ENCODE data around the gene XIRP1.
A peak's percentile ranks its signal among the peaks of the same experiment; 100 is the strongest.
"Not testable (repeated sequence)": the region's sequence is repeated elsewhere in the genome, so short reads cannot be mapped to it uniquely, and the experiment has no call there.

Gene XIRP1

DNA sequence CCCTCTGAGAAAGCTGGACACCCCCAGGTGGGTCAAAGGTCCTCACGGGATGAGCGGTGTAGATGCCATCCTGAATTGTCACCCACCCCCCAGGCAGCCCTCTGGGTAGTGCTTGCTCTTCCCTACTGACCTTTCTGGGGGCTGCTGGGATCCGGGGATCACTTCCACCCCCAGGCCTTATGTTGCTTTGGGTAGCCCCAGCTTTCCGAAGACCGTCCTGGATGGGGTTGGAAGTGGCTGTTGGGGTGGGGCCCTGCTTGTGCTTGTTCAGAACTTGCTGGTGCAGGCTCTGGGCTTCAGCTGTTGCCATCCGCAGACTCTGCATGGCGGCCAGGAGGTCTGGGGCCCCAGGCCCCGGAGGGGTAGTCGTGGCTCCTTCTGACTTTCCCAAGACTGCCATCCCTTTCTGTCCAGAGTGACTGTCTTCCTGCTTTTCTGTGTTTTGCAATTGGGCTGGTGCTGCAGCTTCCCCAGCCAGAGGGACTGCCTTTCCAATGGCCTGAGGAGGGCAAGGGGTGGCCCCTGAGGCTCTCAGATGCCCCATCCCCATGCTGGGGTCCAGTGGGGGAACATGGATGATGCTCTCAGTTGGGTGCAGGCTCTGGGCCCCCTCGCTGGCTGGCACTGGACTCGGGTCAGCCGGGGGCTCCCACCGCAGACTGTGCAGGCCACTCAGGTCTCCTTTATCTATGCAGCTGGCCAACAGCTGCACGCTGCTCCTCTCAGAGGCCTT lies 6.3 kb downstream of the XIRP1 start:
- no peak for DNase-seq

- no peak for DNase-seq
Measured at GRCh38 chr3:39185326-39185958, 7.0 kb downstream of the XIRP1 start.

DNA sequence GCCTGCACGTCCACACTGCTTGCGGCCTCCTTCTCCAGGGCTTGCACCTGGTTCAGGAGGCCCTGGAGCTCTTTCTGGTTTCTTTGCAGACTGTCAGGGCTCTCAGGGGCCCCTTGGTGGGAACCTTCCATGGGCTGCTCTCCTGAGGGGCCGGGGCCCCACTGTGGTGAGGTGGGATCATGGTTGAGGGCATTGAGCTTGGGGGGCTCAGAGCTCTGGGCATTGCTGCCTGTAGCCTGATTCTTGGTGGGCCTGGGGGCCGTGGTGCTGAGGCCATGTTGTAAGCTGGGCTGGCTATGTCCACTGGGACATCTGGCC lies 7.5 kb downstream of the XIRP1 start:
- DNase-seq = no peak

- DNase-seq = no peak
Measured at GRCh38 chr3:39184081-39184967, 8.1 kb downstream of the XIRP1 start.

- DNase-seq = no peak
Measured at GRCh38 chr3:39183211-39184080, 8.9 kb downstream of the XIRP1 start.

DNA sequence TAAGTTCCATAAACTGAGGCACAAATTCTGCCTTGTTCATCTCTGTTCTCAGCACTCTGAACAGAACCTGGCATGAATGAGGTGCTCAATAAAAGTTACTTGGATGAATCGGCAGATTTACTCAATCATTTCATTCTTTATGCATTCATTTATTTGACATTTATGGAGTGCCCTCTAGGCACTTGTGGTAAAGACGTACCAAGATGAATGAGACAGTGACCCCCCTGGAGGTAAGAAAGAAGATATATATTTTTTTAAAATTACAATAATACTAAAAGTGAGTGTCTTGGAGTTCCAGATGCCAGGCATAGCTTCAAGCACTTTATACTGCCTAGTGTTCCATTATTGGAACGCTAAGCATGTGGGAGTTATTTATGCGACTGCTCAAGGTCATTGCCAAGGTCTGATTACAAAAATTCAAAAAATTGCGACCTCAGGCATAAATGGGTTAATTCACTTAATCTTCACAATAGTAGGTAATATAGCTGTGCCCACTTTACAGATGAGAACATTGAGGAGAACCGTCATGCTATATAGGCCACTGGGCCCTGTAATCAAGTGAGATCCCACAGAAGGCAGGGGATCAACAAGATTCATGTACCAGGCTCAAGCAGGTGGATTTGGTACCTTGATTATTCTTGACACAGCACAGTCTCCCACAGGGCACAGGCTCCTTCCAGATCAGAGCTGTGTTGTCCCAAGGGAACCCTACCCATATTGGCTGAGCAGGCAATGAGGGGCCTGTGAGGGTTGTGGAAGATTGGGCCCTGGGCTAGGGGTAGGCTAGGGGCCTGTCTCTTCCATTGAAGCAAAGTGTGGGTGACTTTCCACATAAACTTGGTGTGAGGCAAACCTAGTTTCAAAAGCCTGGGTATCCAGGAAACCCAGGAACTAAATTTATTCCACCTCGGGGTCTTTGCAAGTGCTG lies 10.7 kb downstream of the XIRP1 start:
- no peak for DNase-seq

- DNase-seq = peak; percentile 87 to 88
Measured at GRCh38 chr3:39180546-39181346, 11.6 kb downstream of the XIRP1 start.

DNA sequence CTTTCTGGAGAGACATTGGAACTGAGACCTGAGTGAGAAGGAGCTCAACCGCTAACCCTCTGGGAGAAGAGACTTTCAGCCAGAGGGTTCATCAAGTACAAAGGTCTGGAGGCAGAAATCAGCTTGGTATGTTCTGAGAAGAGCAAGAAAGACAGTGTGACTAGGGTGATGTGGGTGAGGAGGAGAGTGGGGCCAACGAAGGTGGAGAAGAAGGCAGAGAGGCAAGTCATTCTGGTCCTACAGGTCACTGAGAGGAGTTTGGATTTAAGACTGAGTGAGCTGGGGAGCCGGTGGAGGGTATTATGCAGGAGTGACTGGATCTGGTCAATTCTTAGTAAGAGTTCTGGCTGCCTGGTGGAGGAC lies 12.2 kb downstream of the XIRP1 start:
- peak in 1 of 2 experiments; percentile 41 for DNase-seq

DNA sequence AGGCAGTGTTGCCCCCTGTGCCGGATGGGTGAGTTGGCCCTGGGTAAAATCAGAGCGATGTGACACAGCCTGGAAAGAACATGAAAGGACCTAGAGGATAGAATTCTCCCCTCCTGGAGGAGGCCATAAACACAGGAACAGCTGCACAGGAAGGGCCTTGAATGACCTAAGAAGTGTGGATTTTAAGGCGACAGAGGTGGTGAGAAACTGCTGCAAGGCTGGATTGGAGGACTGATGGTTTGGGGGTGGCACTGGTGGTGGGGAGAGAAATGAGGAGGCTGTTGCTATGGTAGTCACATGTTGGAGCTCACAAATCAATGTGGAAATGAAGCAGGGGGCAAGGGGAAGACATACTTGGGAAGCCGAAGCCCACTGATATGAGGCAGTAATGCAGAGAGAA lies 13.8 kb downstream of the XIRP1 start:
- DNase-seq = no peak

GRCh38 chr3:39177708-39178332 lies 14.6 kb downstream of the XIRP1 start:
- peak; percentile 78 to 83 for DNase-seq

DNA sequence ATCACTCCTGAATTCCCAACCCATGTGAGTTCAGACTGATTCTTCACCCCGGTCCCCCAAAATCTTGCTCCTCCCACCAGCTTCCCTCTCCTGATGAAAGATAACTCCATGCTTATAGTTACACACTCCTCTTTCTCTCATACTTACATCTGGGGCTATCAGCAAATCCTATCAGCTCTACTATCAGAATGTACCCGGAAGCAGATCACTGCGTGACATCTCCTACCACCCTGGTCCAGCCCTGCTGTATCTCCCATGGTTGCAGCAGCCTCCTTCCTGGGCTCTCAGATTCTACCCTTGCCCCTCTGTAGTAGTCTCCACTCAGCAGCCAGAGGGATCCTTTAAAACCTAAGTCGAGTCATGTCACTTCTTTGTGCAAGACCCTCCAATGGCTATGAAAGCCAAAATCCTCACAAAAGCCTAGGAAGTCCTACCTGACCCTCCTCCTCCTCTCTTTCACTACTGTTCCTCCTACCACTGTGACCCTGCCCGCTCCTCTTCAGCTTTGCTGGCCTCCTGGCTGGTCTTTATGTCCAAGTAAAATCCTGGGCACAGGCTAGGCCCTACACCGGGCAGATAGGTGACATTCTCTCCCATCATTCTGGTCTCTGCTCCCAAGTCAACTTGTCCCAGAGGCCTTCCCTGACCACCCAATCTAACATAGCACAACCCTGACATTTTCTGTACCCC lies 16.2 kb downstream of the XIRP1 start:
- no peak for DNase-seq

- DNase-seq = no peak
Measured at GRCh38 chr3:39173318-39174125, 18.9 kb downstream of the XIRP1 start.

- DNase-seq = no peak
Measured at GRCh38 chr3:39171860-39172259, 20.5 kb downstream of the XIRP1 start.

DNA sequence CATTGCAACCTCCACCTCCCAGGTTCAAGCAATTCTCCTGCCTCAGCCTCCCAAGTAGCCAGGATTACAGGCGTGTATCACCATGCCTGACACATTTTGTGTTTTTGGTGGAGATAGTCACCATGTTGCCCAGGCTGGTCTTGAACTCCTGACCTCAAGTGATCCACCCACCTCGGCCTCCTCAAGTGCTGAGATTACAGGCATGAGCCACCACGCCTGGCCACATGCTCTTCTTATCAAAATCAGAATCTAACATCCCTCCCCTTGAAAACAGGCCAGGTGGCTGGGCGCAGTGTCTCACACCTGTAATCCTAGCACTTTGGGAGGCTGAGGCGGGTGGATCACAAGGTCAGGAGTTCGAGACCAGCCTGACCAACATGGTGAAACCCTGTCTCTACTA lies 21.5 kb downstream of the XIRP1 start:
- not testable (repeated sequence) for DNase-seq

- no peak for DNase-seq
Measured at GRCh38 chr3:39170461-39170860, 21.9 kb downstream of the XIRP1 start.

DNA sequence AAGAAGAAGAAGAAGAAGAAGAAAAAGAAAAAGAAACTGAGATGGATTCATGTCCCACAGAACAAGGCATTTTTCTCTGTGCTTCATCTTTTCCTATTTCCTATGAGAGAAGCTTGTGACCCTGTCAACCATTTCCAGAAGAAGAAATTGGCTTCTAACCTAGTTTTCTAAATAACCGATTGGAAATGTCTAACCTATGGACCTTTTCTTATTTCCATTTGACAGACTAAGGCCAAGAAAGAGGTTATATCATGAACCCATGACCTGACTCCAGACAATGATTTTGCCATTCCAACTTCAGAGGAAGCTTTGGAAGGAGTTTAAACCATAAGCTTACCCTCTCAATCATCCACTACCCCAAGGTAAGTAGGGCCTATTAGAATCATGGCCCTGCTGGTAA lies 22.7 kb downstream of the XIRP1 start:
- DNase-seq = no peak

DNA sequence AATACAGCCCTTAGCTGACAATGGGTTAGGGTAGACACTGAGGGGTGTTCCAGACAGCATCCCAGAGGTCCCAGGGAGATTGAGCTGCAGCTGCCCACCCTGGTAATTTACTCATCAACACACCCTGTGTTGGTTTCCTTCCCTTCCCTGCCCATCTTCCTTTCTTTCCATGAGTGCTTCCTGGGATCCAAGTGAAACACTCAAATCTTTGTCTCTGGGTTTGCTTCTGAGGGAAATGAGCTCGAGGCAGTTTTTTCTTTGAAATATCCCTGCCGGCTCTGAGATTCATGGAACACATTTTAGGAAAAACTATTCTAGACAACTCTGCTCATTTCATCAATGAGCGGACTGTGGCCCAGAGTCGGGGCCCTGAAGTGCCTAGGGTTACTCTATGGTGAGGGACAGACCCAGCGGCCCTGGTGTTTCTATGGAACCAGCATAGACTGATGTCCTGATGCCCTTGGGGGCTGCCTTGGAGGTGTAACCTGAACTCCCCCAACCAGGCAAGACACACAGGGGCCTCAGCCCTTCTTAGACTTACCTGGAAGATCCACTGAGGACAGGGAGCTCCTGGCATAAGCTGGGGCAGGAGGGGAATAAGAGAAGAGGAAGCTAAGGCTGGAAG lies 24.1 kb downstream of the XIRP1 start:
- no peak for DNase-seq

DNA sequence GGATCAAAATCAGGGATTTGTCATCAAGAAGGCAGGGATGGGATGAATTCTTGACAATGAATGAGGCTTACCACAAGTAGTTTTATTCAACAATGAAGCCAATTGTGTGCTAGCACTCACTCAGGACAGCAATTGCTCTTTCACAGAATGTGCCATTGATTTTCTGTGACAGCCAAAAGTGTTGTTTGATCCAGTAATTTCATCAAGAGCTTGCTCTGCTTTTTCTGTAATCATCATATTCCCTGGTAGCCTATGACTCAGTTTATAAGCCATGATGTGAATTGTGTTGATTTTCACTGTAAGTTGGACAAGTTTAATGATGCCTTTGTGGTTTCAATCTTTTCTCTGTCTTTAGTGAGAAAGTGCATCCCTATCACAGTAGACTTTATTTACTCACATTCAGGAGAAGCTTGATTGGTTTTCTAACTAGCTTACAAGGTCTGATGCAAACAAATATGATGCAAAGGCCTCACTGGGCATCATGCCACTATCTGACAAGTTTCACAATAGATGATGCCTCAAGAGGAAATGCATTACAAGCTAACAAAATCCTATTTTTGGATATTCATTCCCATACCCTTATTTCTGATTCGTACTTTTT lies 25.4 kb downstream of the XIRP1 start:
- no peak for DNase-seq
